WTC11 (cell line): ENCODE measurements around the gene GNAI3. TPM values are rescaled to one million over a fixed set of nuclear protein-coding genes. Genes with fewer than 3 reads are reported as not detected.
A peak's percentile ranks its signal among the peaks of the same experiment; 100 is the strongest.

ENCODE experiments used
- ATAC-seq: fragments of 200-7000 bp; cut with Tn5 transposase; 2 replicates; pipeline ENCODE4 v1.10.0; 2021; ENCODE audit warnings: mild to moderate bottlenecking, moderate library complexity
- CTCF ChIA-PET: fragments of 300-600 bp; sonication (Branson Sonifier 250); formaldehyde crosslinking; loops from one replicate; lab custom pipeline; 2021; ENCODE audit warnings: antibody characterized with exemption; lab: Charles Lee
- POLR2A ChIA-PET: fragments of 350-600 bp; sonication (Branson Sonifier 250); formaldehyde crosslinking; loops from one replicate; lab custom pipeline; 2021; ENCODE audit warnings: antibody characterized with exemption; lab: Charles Lee
- DNase-seq: peaks from one replicate; pipeline ENCODE4 v3.0.0; 2021; ENCODE audit warnings: low spot score
- H3K27ac Mint-ChIP-seq: 2 replicates; pipeline ENCODE4 v1.8.0; 2021; ENCODE audit warnings: mixed read lengths
- H3K27me3 Mint-ChIP-seq: 2 replicates; pipeline ENCODE4 v1.8.0; 2021; ENCODE audit warnings: low read depth, mild to moderate bottlenecking, moderate library complexity, mixed read lengths
- H3K36me3 Mint-ChIP-seq: 2 replicates; pipeline ENCODE4 v1.8.0; 2021; ENCODE audit warnings: mixed read lengths
- H3K4me1 Mint-ChIP-seq: 2 replicates; pipeline ENCODE4 v1.8.0; 2022; ENCODE audit warnings: mixed read lengths
- H3K4me3 Mint-ChIP-seq: 2 replicates; pipeline ENCODE4 v1.8.0; 2021; ENCODE audit warnings: mild to moderate bottlenecking, moderate library complexity, mixed read lengths
- H3K9me3 Mint-ChIP-seq: 2 replicates; pipeline ENCODE4 v1.8.0; 2021; ENCODE audit warnings: mixed read lengths
- ARID4B ChIP-seq: sonication (generic); formaldehyde crosslinking; IDR thresholded peaks from 2 replicates; pipeline ENCODE4 v1.8.0; 2023; ENCODE audit warnings: missing genetic modification reagents, mild to moderate bottlenecking, borderline replicate concordance
- CDX4 ChIP-seq: fragments of 250-450 bp; sonication (Bioruptor Pico); IDR thresholded peaks from 2 replicates; pipeline ENCODE4 v1.9.0; 2021; ENCODE audit warnings: moderate library complexity, mild to moderate bottlenecking, inconsistent platforms, borderline replicate concordance
- CREM ChIP-seq: sonication (generic); formaldehyde crosslinking; IDR thresholded peaks from 2 replicates; pipeline ENCODE4 v1.8.1; 2022; ENCODE audit warnings: mild to moderate bottlenecking, missing genetic modification reagents, moderate library complexity
- EMX1 ChIP-seq: fragments of 250-450 bp; sonication (Bioruptor Pico); IDR thresholded peaks from 2 replicates; pipeline ENCODE4 v1.8.0; 2021; ENCODE audit warnings: mild to moderate bottlenecking
- ESRRA ChIP-seq: sonication (generic); formaldehyde crosslinking; IDR thresholded peaks from 2 replicates; pipeline ENCODE4 v1.8.1; 2022; ENCODE audit warnings: mild to moderate bottlenecking, missing genetic modification reagents, borderline replicate concordance
- FOXJ3 ChIP-seq: sonication (generic); formaldehyde crosslinking; IDR thresholded peaks from 2 replicates; pipeline ENCODE4 v1.9.0; 2021; ENCODE audit warnings: missing genetic modification reagents, mild to moderate bottlenecking, borderline replicate concordance
- JAZF1 ChIP-seq: fragments of 250-450 bp; sonication (Bioruptor Pico); IDR thresholded peaks from 2 replicates; pipeline ENCODE4 v1.9.0; 2021; ENCODE audit warnings: moderate library complexity, mild to moderate bottlenecking, inconsistent platforms
- MAX ChIP-seq: sonication (generic); formaldehyde crosslinking; IDR thresholded peaks from 2 replicates; pipeline ENCODE4 v1.8.0; 2022; ENCODE audit warnings: mild to moderate bottlenecking, missing genetic modification reagents
- NFYB ChIP-seq: sonication (generic); formaldehyde crosslinking; conservative IDR thresholded peaks from 2 replicates; pipeline ENCODE4 v1.8.0; 2022; ENCODE audit warnings: low read depth, missing genetic modification reagents
- NR2C2 ChIP-seq: sonication (generic); formaldehyde crosslinking; IDR thresholded peaks from 2 replicates; pipeline ENCODE4 v1.8.0; 2022; ENCODE audit warnings: mild to moderate bottlenecking, missing genetic modification reagents
- OVOL2 ChIP-seq: fragments of 250-450 bp; sonication (Bioruptor Pico); IDR thresholded peaks from 2 replicates; pipeline ENCODE4 v1.9.0; 2021; ENCODE audit warnings: mild to moderate bottlenecking, borderline replicate concordance
- RORB ChIP-seq: fragments of 250-450 bp; sonication (Bioruptor Pico); IDR thresholded peaks from 2 replicates; pipeline ENCODE4 v1.9.0; 2021; ENCODE audit warnings: mild to moderate bottlenecking
- ZNF232 ChIP-seq: sonication (generic); formaldehyde crosslinking; IDR thresholded peaks from 2 replicates; pipeline ENCODE4 v1.8.0; 2022; ENCODE audit warnings: mild to moderate bottlenecking, missing genetic modification reagents
- ZNF416 ChIP-seq: fragments of 250-450 bp; sonication (Bioruptor Pico); IDR thresholded peaks from 2 replicates; pipeline ENCODE4 v1.9.0; 2021; ENCODE audit warnings: mild to moderate bottlenecking, inconsistent platforms
- ZNF423 ChIP-seq: fragments of 250-450 bp; sonication (Bioruptor Pico); IDR thresholded peaks from 2 replicates; pipeline ENCODE4 v2.1.2; 2022; ENCODE audit warnings: mild to moderate bottlenecking, moderate library complexity
- total RNA-seq: library from RNA; stranded (reverse); gene quantifications from 3 replicates; pipeline ENCODE4 v1.2.3, GENCODE V29; 2021
- TF ChIP-seq, protein P1 (sequence below): sonication (generic); formaldehyde crosslinking; IDR thresholded peaks from 2 replicates; pipeline ENCODE4 v1.8.1; 2023; ENCODE audit warnings: mild to moderate bottlenecking, moderate library complexity, missing genetic modification reagents
- TF ChIP-seq, protein P2 (sequence below): sonication (generic); formaldehyde crosslinking; IDR thresholded peaks from 2 replicates; pipeline ENCODE4 v1.8.1; 2022; ENCODE audit warnings: low read depth, missing genetic modification reagents, borderline replicate concordance
- TF ChIP-seq, protein P3 (sequence below): sonication (generic); formaldehyde crosslinking; IDR thresholded peaks from 2 replicates; pipeline ENCODE4 v1.8.0; 2022; ENCODE audit warnings: mild to moderate bottlenecking, missing genetic modification reagents
- TF ChIP-seq, protein P4 (sequence below): fragments of 250-450 bp; sonication (Bioruptor Pico); IDR thresholded peaks from 2 replicates; pipeline ENCODE4 v1.9.0; 2021; ENCODE audit warnings: mild to moderate bottlenecking

GNAI3 gene
- total RNA-seq, 1 experiment from 2014 or later: 7.2 TPM

DNA sequence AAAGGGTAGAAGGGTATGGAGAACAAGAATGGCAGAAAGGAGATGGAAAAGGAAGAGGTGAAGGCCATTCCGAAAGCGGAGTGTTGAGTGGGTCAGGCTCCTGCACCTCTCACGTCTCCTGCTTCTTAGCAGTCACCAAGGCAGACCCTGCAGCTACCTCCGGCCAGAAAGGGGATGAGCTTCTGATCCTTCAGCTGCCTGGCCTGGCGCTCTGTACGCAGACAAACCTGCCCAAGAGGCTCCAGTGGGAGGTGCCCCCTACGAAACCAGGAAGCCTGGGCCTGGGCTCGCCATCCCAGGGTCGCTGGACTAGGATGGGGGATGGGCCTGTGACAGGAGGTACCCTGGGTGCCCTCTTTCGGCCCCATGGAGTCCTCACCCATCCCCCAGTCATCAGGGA lies 5.8 kb upstream of the GNAI3 start (continued):
- TF ChIP-seq, protein P1, sequence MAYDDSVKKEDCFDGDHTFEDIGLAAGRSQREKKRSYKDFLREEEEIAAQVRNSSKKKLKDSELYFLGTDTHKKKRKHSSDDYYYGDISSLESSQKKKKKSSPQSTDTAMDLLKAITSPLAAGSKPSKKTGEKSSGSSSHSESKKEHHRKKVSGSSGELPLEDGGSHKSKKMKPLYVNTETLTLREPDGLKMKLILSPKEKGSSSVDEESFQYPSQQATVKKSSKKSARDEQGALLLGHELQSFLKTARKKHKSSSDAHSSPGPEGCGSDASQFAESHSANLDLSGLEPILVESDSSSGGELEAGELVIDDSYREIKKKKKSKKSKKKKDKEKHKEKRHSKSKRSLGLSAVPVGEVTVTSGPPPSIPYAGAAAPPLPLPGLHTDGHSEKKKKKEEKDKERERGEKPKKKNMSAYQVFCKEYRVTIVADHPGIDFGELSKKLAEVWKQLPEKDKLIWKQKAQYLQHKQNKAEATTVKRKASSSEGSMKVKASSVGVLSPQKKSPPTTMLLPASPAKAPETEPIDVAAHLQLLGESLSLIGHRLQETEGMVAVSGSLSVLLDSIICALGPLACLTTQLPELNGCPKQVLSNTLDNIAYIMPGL (CRISPR knock-in tag): no peak
- TF ChIP-seq CDX4: no peak

DNA sequence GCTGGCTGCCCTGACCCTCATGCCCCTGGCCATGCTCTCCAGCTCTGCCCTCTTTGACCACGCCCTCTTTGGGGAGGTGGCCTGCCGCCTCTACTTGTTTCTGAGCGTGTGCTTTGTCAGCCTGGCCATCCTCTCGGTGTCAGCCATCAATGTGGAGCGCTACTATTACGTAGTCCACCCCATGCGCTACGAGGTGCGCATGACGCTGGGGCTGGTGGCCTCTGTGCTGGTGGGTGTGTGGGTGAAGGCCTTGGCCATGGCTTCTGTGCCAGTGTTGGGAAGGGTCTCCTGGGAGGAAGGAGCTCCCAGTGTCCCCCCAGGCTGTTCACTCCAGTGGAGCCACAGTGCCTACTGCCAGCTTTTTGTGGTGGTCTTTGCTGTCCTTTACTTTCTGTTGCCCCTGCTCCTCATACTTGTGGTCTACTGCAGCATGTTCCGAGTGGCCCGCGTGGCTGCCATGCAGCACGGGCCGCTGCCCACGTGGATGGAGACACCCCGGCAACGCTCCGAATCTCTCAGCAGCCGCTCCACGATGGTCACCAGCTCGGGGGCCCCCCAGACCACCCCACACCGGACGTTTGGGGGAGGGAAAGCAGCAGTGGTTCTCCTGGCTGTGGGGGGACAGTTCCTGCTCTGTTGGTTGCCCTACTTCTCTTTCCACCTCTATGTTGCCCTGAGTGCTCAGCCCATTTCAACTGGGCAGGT lies 5.0 kb upstream of the GNAI3 start:
- no peak overlapping the region for H3K27ac Mint-ChIP-seq
- peaks cover 23% of the 10 kb centered on the region for H3K4me1 Mint-ChIP-seq
- no peak overlapping the region for H3K4me3 Mint-ChIP-seq
- DNase-seq (no peak), ATAC-seq (no peak)
- no peaks in the 10 kb centered on the region for H3K9me3 Mint-ChIP-seq
- H3K36me3 Mint-ChIP-seq: no peaks in the 10 kb centered on the region
- ChIA-PET CTCF (interaction anchor here (0.6 to 16.4 kb wide), 8 partner anchors 10 to 235 kb away, joined by 3 to 740 read pairs (median 33); partner anchors contain the start of gene CYB561D1), POLR2A (no interaction called here)
- TF ChIP-seq FOXJ3 (CRISPR knock-in tag) (no peak), ESRRA (CRISPR knock-in tag) (no peak), ZNF423 (CRISPR knock-in tag) (no peak), ZNF416 (CRISPR knock-in tag) (no peak), RORB (CRISPR knock-in tag) (no peak)
- H3K27me3 Mint-ChIP-seq: no peaks in the 10 kb centered on the region; the same call in none of the 2 replicates

DNA sequence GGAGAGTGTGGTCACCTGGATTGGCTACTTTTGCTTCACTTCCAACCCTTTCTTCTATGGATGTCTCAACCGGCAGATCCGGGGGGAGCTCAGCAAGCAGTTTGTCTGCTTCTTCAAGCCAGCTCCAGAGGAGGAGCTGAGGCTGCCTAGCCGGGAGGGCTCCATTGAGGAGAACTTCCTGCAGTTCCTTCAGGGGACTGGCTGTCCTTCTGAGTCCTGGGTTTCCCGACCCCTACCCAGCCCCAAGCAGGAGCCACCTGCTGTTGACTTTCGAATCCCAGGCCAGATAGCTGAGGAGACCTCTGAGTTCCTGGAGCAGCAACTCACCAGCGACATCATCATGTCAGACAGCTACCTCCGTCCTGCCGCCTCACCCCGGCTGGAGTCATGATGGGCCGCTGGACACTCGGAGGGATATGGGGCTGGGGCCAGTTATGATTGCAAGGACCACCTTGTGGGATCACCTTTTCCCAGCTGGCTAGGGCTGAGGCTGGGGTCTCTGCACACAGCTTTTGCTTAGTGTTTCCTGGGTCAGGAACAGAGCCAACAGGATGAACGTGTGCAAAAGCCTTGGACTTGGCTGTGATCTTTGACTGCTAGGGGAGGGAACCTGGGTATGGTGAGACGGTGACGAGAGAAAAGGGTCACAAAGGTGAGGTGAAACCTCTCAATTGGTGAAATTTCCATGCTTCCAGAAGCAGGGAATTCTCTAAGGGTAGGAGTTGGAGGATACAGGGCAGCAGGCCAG lies 4.3 kb upstream of the GNAI3 start:
- CTCF ChIA-PET: interaction anchor here (0.9 to 8.2 kb wide), 8 partner anchors 11 to 233 kb away, joined by 3 to 129 read pairs (median 8); partner anchors contain the start of gene CYB561D1
- Mint-ChIP-seq H3K27ac (peak overlapping the region; percentile 8; the same call in 1 of the 2 replicates), H3K27me3 (no peaks in the 10 kb centered on the region; the same call in none of the 2 replicates), H3K4me3 (no peak overlapping the region), H3K4me1 (peaks cover 26% of the 10 kb centered on the region), H3K36me3 (no peaks in the 10 kb centered on the region), H3K9me3 (no peaks in the 10 kb centered on the region)
- ATAC-seq: no peak
- DNase-seq: no peak
- POLR2A ChIA-PET: no interaction called here
- TF ChIP-seq, protein P2, sequence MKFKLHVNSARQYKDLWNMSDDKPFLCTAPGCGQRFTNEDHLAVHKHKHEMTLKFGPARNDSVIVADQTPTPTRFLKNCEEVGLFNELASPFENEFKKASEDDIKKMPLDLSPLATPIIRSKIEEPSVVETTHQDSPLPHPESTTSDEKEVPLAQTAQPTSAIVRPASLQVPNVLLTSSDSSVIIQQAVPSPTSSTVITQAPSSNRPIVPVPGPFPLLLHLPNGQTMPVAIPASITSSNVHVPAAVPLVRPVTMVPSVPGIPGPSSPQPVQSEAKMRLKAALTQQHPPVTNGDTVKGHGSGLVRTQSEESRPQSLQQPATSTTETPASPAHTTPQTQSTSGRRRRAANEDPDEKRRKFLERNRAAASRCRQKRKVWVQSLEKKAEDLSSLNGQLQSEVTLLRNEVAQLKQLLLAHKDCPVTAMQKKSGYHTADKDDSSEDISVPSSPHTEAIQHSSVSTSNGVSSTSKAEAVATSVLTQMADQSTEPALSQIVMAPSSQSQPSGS (CRISPR knock-in tag): no peak
- TF ChIP-seq CREM (CRISPR knock-in tag) (no peak), EMX1 (CRISPR knock-in tag) (no peak), MAX (CRISPR knock-in tag) (no peak), ZNF232 (CRISPR knock-in tag) (no peak), NFYB (CRISPR knock-in tag) (no peak), OVOL2 (CRISPR knock-in tag) (no peak), ARID4B (CRISPR knock-in tag) (no peak), NR2C2 (no peak), JAZF1 (CRISPR knock-in tag) (no peak)
- TF ChIP-seq, protein P3, sequence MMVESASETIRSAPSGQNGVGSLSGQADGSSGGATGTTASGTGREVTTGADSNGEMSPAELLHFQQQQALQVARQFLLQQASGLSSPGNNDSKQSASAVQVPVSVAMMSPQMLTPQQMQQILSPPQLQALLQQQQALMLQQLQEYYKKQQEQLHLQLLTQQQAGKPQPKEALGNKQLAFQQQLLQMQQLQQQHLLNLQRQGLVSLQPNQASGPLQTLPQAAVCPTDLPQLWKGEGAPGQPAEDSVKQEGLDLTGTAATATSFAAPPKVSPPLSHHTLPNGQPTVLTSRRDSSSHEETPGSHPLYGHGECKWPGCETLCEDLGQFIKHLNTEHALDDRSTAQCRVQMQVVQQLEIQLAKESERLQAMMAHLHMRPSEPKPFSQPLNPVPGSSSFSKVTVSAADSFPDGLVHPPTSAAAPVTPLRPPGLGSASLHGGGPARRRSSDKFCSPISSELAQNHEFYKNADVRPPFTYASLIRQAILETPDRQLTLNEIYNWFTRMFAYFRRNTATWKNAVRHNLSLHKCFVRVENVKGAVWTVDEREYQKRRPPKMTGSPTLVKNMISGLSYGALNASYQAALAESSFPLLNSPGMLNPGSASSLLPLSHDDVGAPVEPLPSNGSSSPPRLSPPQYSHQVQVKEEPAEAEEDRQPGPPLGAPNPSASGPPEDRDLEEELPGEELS: no peak
- TF ChIP-seq, protein P4, sequence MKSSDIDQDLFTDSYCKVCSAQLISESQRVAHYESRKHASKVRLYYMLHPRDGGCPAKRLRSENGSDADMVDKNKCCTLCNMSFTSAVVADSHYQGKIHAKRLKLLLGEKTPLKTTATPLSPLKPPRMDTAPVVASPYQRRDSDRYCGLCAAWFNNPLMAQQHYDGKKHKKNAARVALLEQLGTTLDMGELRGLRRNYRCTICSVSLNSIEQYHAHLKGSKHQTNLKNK (CRISPR knock-in tag): no peak
